ENCODE results near the gene GAS7.

GAS7 gene

DNA sequence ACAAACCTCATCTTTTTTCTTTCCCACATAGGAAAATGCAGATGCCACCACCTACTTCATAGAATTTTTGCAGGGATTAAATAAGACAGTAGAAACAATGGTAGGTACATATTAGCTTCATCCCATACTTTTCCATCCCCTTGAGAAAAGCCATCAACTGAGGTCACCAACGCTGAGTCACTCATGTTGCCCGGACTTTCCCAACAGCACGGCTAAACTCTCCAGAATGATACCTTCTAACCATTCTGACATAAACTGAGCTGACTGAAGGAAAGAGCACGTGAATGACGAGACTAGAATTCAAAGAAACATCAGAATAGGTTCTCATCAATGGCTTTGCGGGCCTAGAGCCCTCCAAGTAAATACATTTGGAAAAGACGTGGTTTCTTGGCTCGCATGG is 147.3 kb downstream of the GAS7 start:
- DNase-seq (ENCODE audit: low read depth), result no peak
- TF ChIP-seq, protein P1, sequence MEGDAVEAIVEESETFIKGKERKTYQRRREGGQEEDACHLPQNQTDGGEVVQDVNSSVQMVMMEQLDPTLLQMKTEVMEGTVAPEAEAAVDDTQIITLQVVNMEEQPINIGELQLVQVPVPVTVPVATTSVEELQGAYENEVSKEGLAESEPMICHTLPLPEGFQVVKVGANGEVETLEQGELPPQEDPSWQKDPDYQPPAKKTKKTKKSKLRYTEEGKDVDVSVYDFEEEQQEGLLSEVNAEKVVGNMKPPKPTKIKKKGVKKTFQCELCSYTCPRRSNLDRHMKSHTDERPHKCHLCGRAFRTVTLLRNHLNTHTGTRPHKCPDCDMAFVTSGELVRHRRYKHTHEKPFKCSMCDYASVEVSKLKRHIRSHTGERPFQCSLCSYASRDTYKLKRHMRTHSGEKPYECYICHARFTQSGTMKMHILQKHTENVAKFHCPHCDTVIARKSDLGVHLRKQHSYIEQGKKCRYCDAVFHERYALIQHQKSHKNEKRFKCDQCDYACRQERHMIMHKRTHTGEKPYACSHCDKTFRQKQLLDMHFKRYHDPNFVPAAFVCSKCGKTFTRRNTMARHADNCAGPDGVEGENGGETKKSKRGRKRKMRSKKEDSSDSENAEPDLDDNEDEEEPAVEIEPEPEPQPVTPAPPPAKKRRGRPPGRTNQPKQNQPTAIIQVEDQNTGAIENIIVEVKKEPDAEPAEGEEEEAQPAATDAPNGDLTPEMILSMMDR (IDR thresholded peaks at IDR 0.05; ENCODE audit: low read depth, low read length, missing control alignments), result no peak
- no peak overlapping the region; the same call in 1 of the 2 replicates for H3K4me3 ChIP-seq (ENCODE audit: low read depth, low read length)

DNA sequence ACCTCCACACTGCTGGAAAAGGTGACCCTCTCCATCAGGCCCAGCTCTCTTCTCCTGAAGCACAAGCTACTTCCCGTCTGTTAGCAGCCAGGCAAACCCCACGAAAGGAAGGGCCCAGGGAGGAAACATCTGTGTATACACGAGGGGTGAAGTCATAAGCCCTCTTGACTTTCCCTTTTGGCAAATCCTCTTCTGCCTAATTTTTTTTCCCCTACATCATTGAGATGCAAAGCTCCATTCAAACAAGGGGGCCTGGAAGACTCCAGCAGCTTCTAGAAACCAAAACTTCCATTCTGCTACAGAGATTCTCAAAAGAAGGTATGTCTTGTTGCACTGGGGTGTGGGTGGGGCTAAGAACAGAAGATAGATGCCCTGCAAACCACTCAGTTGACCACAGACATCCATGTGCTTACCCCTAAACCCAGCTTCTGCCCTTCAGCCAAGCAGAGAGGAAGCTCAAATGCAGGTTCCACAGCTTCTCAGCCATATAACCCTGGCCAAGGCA is 147.8 kb downstream of the GAS7 start:
- TF ChIP-seq, protein P1 (IDR thresholded peaks at IDR 0.05; ENCODE audit: low read depth, low read length, missing control alignments), result no peak
- H3K4me3 ChIP-seq (ENCODE audit: low read depth, low read length), result no peak overlapping the region; the same call in 1 of the 2 replicates
- DNase-seq (ENCODE audit: low read depth), result peak; percentile 59

DNA sequence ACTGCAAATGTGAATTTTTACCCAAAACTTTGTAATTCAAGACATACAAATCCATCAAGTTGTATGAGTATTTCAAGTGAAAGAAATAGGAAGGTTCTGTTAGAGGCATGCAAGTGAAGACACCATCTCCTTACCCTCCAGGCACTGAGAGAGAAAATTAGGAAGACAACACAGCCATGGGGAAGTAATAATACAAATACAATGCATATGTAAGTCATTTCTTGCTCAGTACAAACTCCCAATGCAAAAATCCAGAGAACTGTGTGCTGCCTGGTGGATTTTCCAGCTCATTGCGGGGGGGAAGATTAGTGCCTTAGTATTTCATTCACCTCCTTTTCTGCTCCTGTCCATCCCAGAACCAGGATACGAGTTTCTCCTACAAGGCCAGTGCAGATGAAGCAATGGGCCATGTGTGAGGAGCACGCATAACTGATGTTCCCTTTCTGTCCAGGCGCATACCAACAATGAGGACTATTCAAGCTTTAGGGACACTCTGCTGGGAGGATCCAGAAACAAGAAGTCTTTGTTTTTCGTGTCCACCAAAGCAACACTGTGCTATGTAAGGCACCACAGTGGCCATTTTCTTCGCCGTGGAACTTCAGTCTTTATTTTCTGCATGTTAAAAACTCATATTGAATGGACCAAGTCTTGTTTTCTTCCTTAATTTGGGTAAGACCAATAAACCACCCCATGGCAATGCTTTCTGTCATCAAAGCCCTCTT is 149.6 kb downstream of the GAS7 start:
- TF ChIP-seq, protein P1 (IDR thresholded peaks at IDR 0.05; ENCODE audit: low read depth, low read length, missing control alignments), result no peak
- no peak for DNase-seq (ENCODE audit: low read depth)
- H3K4me3 ChIP-seq (ENCODE audit: low read depth, low read length), result no peak overlapping the region

DNA sequence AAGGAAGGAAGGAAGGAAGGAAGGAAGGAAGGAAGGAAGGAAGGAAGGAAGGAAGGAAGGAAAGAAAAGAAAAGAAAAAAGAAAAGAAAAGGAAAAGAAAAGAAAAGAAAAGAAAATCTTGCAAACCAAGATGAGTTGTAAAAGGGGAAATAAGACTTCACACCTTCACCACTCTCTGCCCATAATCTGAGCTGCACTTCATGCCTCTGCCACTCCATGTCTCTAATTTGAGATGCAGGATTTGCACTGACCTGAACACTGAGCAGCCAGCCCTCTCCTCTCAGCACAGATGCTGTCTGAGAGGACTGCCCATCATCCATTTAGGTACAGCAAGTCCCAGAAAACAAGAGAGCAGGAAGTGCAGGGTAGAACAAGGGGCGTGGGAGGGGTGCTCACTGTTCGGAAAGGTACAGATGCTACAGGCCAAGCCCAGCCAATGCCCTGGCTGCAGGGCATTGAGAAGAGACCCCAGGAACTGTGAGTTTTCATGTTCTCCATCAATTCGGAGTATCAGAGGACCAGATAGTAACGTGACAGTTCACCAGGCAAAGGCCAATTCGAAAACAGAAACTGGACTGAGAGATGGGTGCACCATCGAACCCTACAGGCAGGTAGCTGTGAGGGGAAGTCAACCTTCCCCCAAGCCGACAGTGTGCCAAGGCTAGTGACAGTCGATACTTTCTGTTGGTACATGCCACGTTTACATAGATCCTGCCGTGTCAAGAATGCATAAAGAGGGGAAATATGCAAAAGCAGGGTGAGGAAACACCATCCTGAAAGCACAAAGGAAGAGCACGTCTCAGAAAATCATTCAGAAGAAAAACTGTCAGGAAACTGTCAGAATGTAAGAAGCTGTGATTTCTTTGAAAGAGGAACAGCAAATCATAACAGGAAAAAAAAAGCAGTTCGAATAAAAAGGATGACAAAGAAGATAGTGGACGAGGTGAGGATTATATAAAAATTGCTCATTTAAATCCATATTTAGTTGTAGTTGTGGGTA is 151.3 kb downstream of the GAS7 start:
- TF ChIP-seq, protein P1 (IDR thresholded peaks at IDR 0.05; ENCODE audit: low read depth, low read length, missing control alignments), result peak; percentile 5
- H3K4me3 ChIP-seq (ENCODE audit: low read depth, low read length), result peak overlapping the region; percentile 32; the same call in 1 of the 2 replicates
- DNase-seq (ENCODE audit: low read depth), result no peak

DNA sequence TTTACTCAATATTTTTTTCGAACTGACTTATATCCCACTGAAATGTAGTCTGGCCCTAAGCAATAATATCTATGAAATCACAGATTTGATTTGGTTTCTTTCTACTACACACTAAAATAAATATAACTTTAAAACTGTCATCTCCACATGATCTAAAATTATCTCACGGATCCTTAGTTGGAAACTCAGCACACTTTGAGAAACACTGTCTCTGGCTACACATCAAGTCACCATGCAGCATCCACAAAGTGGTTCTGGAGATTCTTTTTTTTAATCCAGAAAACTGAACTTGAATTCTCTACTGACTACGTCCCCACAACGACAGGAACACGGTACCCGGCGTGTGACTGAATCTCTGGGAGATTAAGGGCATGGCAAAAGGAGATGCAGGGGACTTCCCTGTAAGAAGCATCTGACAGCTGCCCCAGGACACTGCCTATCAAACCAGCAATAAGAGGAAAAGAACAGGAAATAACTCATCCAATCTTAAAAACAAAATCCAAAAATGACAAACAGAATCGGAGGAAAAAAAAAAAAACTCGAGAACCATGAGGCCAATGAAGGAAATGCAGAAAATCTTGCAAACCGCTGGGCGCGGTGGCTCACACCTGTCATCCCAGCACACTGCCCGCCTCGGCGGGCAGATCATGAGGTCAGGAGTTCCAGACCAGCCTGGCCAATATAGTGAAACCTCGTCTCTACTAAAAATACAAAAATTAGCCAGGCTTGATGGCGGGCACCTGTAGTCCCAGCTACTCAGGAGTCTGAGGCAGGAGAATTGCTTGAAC is 152.3 kb downstream of the GAS7 start:
- no peak overlapping the region for H3K4me3 ChIP-seq (ENCODE audit: low read depth, low read length)
- TF ChIP-seq, protein P1 (IDR thresholded peaks at IDR 0.05; ENCODE audit: low read depth, low read length, missing control alignments), result no peak
- DNase-seq (ENCODE audit: low read depth), result no peak

DNA sequence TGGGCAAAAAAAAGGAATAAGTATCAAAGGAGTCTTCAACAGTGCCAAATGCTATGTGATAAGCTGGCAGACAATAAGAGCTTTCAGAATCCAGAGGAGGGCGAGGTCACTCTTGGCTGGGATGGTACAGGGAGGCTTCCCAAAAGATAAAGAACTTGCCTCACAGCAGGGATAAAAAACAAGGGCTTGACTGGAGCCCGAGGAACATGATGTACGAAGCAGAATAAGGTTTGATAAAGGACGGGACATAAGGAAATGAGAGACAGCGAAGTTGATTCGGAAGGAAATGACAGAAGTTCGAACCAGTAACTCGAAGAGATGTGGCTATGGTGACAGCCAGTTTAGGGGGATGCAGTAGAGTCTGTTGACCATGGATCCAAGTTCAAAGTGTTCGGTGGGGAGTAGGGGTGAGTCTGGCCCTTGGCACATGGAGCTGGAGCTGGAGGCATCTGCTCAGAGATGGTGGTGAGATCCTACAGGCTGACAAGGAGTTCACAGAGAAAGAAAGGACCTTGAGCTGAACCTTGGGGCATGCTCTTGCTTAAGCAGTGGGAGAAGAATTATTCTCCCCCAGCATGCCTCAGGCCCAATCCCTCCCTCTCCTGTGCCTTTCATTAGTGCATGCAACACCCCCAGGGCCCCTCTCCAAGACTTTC is 155.7 kb downstream of the GAS7 start:
- H3K4me3 ChIP-seq (ENCODE audit: low read depth, low read length), result no peak overlapping the region
- no peak for DNase-seq (ENCODE audit: low read depth)
- TF ChIP-seq, protein P1 (IDR thresholded peaks at IDR 0.05; ENCODE audit: low read depth, low read length, missing control alignments), result no peak

All from GM12864 (cell line).